Osteoblast (primary cell): ENCODE data around the gene FHDC1. TPM values are rescaled to one million over a fixed set of nuclear protein-coding genes. Genes with fewer than 3 reads are reported as not detected.

Source experiments
- DNase-seq: peaks from one replicate; pipeline ENCODE4 v3.0.0; 2011; ENCODE audit warnings: low spot score, mixed read lengths; ENCODE audit not compliant: insufficient read length; ENCODE audit errors: missing footprints
- H2AFZ ChIP-seq: 2 replicates; pipeline ENCODE4 v1.6.0; 2011; ENCODE audit warnings: mild to moderate bottlenecking, low read length
- H3K27ac ChIP-seq: 2 replicates; pipeline ENCODE4 v1.5.1; 2011; ENCODE audit warnings: mild to moderate bottlenecking, low read depth, low read length, moderate library complexity
- H3K27me3 ChIP-seq: 2 replicates; pipeline ENCODE4 v1.6.0; 2012; ENCODE audit warnings: mild to moderate bottlenecking, control low read depth, inconsistent platforms, low read length, moderate library complexity; ENCODE audit not compliant: insufficient read depth
- H3K36me3 ChIP-seq: 2 replicates; pipeline ENCODE4 v1.5.1; 2011; ENCODE audit warnings: mild to moderate bottlenecking, low read length, control low read depth, moderate library complexity; ENCODE audit not compliant: insufficient read depth
- H3K4me1 ChIP-seq: 2 replicates; pipeline ENCODE4 v1.5.1; 2011; ENCODE audit warnings: mild to moderate bottlenecking, low read length, control low read depth, moderate library complexity; ENCODE audit not compliant: insufficient read depth
- H3K4me2 ChIP-seq: 2 replicates; pipeline ENCODE4 v1.6.0; 2011; ENCODE audit warnings: mild to moderate bottlenecking, low read length; ENCODE audit not compliant: insufficient read depth
- H3K4me3 ChIP-seq: fragments of 200-600 bp; sonication (generic); 3 replicates; pipeline ENCODE4 v1.5.1; 2012; ENCODE audit warnings: mild to moderate bottlenecking, low read length, inconsistent platforms; ENCODE audit not compliant: insufficient read depth
- H3K79me2 ChIP-seq: 2 replicates; pipeline ENCODE4 v1.6.0; 2012; ENCODE audit warnings: mild to moderate bottlenecking, low read length, control low read depth, inconsistent platforms; ENCODE audit not compliant: insufficient read depth
- H3K9me3 ChIP-seq: 2 replicates; pipeline ENCODE4 v1.5.1; 2011; ENCODE audit warnings: low read depth, low read length, control low read depth
- H4K20me1 ChIP-seq: 2 replicates; pipeline ENCODE4 v1.6.0; 2012; ENCODE audit warnings: mild to moderate bottlenecking, low read length, control low read depth; ENCODE audit not compliant: insufficient read depth
- total RNA-seq: library from RNA; depleted of rRNA; stranded (reverse); fragments of >200 nt; gene quantifications from 2 replicates; pipeline ENCODE4 v1.2.3, GENCODE V29; 2012
- TF ChIP-seq, protein P1 (sequence below): IDR thresholded peaks from 2 replicates; pipeline ENCODE4 v1.5.1; 2011; ENCODE audit warnings: mild to moderate bottlenecking, low read depth, low read length, moderate library complexity; ENCODE audit errors: extremely low read depth

Gene FHDC1
- total RNA-seq, 1 donor, result 0.36 TPM

DNA sequence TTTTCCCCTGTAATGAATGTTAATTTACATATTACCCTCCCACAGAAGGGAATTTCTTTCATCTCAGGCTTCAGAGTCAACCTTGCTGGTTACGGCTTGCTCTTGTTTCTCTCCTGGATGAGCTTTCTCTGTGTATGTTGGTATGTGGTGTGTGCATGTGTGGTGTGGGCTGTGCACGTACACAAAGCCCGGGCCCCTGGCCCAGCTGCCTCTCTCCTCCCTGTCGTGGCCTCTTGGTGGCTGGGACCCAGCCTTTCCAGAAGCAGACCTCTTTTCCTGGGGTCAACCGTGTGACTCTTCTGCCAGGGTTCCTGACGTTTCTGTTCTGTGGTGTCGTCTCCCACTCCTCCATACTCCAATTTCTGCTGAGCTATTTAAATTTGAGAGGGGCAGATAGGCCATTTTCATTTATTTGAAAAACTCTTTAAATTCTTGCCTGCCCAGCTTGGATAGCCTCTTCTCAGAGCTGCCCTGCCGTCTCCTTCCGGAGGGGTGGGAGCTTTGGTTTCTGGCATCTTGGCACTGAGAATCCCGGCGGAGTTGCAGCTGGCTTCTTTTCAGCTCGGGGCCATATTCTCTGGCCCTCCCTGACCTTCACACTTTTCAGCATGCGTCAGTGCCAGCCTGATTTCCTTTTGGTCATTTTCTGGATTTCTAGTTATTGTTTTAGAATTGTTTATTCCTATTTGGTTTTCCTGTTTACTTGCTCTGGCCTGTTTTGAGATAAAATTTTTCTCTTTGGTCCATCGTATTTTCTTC, 25.1 kb downstream of the FHDC1 start:
- H3K9me3 ChIP-seq, result no peaks in the 10 kb centered on the region
- H3K27ac ChIP-seq, result peak overlapping the region; percentile 65
- H3K4me2 ChIP-seq, result peak overlapping the region; percentile 60
- no peaks in the 10 kb centered on the region for H3K27me3 ChIP-seq
- H3K36me3 ChIP-seq, result no peaks in the 10 kb centered on the region
- H4K20me1 ChIP-seq, result no peaks in the 10 kb centered on the region
- H3K4me3 ChIP-seq, result peak overlapping the region; percentile 29
- no peak for DNase-seq
- no peaks in the 10 kb centered on the region for H3K79me2 ChIP-seq
- TF ChIP-seq, protein P1, sequence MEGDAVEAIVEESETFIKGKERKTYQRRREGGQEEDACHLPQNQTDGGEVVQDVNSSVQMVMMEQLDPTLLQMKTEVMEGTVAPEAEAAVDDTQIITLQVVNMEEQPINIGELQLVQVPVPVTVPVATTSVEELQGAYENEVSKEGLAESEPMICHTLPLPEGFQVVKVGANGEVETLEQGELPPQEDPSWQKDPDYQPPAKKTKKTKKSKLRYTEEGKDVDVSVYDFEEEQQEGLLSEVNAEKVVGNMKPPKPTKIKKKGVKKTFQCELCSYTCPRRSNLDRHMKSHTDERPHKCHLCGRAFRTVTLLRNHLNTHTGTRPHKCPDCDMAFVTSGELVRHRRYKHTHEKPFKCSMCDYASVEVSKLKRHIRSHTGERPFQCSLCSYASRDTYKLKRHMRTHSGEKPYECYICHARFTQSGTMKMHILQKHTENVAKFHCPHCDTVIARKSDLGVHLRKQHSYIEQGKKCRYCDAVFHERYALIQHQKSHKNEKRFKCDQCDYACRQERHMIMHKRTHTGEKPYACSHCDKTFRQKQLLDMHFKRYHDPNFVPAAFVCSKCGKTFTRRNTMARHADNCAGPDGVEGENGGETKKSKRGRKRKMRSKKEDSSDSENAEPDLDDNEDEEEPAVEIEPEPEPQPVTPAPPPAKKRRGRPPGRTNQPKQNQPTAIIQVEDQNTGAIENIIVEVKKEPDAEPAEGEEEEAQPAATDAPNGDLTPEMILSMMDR, result no peak
- H2AFZ ChIP-seq, result peak overlapping the region; percentile 71
- H3K4me1 ChIP-seq, result peaks cover 9% of the 10 kb centered on the region

DNA sequence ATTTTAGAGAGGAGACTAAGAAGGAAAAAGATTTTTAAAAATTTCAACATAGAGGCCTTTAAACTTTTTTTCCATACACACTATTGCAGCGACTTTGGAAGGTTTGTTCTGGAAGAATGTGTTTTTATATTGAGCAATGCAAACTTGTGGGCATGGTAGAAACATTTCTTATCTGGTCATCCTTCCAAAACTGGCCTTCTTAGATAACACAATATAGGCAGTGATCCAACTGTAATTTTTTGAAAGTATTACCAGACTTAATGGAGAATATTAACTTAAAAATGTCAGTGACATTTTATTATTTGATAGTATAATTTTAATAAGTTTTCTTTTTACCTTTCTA, 25.6 kb downstream of the FHDC1 start:
- Histone ChIP-seq H3K4me2 (peak overlapping the region; percentile 60), H3K9me3 (no peaks in the 10 kb centered on the region), H3K36me3 (no peaks in the 10 kb centered on the region), H3K79me2 (no peaks in the 10 kb centered on the region), H3K27me3 (no peaks in the 10 kb centered on the region), H3K27ac (peak overlapping the region; percentile 65), H4K20me1 (no peaks in the 10 kb centered on the region), H2AFZ (peak overlapping the region; percentile 71), H3K4me3 (no peak overlapping the region), H3K4me1 (peaks cover 9% of the 10 kb centered on the region)
- no peak for DNase-seq
- TF ChIP-seq, protein P1, result no peak

DNA sequence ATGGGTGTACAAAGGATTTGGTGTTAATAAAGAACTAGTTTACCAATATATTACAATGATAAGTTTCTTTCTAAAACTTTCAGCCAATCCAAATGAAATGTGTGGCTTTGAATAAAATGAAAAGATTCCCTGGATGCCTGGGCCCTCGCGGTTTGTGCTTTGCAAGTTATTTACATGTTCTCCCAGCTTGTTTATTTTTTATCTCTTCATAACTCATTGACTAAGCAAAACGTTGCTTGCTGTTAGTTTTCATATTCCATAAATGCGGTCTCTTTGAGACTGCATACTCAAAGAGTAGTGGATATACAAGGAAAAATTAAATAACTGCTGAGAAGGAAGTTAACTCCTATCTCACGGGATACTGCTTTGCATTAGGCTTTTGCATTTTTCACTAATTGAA, 26.0 kb downstream of the FHDC1 start:
- Histone ChIP-seq H2AFZ (no peak overlapping the region), H3K27ac (no peak overlapping the region), H3K9me3 (no peaks in the 10 kb centered on the region), H3K27me3 (no peaks in the 10 kb centered on the region), H3K4me1 (peaks cover 9% of the 10 kb centered on the region), H3K4me2 (no peak overlapping the region), H3K36me3 (no peaks in the 10 kb centered on the region), H3K4me3 (no peak overlapping the region), H3K79me2 (no peaks in the 10 kb centered on the region), H4K20me1 (no peaks in the 10 kb centered on the region)
- TF ChIP-seq, protein P1, result no peak
- DNase-seq, result no peak

DNA sequence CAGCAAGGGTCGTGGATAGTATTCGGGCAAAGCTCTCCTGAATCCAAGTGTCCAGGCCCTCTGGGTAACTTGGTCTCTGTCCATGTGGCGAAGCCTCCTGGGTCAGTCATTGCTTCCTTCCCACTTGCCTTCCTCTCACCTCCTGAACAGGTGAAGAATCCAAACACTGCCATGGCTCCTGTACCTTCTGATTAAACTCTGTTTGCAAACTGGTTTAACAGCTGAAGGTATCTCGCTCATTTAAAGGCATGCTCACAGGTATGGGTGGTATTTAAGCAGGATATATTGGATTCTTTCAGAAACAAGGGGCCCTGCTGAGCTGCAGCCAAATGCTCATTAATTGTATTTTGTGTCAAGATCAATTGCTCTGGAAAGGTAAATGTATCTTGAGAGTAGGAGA, 28.2 kb downstream of the FHDC1 start:
- no peak overlapping the region for H3K4me2 ChIP-seq
- no peak overlapping the region for H3K27ac ChIP-seq
- H3K36me3 ChIP-seq, result no peaks in the 10 kb centered on the region
- no peak overlapping the region for H2AFZ ChIP-seq
- TF ChIP-seq, protein P1, result no peak
- no peaks in the 10 kb centered on the region for H3K27me3 ChIP-seq
- no peaks in the 10 kb centered on the region for H3K9me3 ChIP-seq
- H3K79me2 ChIP-seq, result no peaks in the 10 kb centered on the region
- H4K20me1 ChIP-seq, result no peaks in the 10 kb centered on the region
- no peak for DNase-seq
- no peak overlapping the region for H3K4me3 ChIP-seq
- H3K4me1 ChIP-seq, result peaks cover 9% of the 10 kb centered on the region
